Nucleus accumbens (tissue), 56 donors: ENCODE measurements around the gene GPATCH2L.

Experiments
- DNase-seq, 56 donors: peaks; one replicate each; lab custom pipeline; 2025; lab: John Stamatoyannopoulos, UW

Gene GPATCH2L

GRCh38 chr14:76195003-76195402 lies 43.3 kb downstream of the GPATCH2L start:
- no peak for DNase-seq

GRCh38 chr14:76196980-76197695 lies 45.4 kb downstream of the GPATCH2L start:
- DNase-seq: no peak

GRCh38 chr14:76201162-76201561 lies 49.4 kb downstream of the GPATCH2L start:
- DNase-seq: no peak

GRCh38 chr14:76203086-76204001 lies 51.6 kb downstream of the GPATCH2L start:
- DNase-seq: no peak

GRCh38 chr14:76204461-76205230 lies 52.9 kb downstream of the GPATCH2L start:
- no peak for DNase-seq

- no peak for DNase-seq
These were observed 54.0 kb downstream of the GPATCH2L start for GRCh38 chr14:76205708-76206107.

GRCh38 chr14:76208340-76208739 lies 56.6 kb downstream of the GPATCH2L start:
- DNase-seq: no peak

GRCh38 chr14:76212242-76212641 lies 60.5 kb downstream of the GPATCH2L start:
- no peak for DNase-seq

- no peak for DNase-seq
These were observed 65.5 kb downstream of the GPATCH2L start for GRCh38 chr14:76217179-76217578.

GRCh38 chr14:76218662-76219061 lies 66.9 kb downstream of the GPATCH2L start:
- DNase-seq: no peak

GRCh38 chr14:76219873-76220272 lies 68.2 kb downstream of the GPATCH2L start:
- DNase-seq: no peak

GRCh38 chr14:76227450-76228050 lies 75.8 kb downstream of the GPATCH2L start:
- no peak for DNase-seq

GRCh38 chr14:76228138-76228537 lies 76.4 kb downstream of the GPATCH2L start:
- no peak for DNase-seq

- DNase-seq: no peak
These were observed 81.1 kb downstream of the GPATCH2L start for GRCh38 chr14:76232800-76233199.

GRCh38 chr14:76235628-76236027 lies 83.9 kb downstream of the GPATCH2L start:
- no peak for DNase-seq

GRCh38 chr14:76236172-76237130 lies 84.7 kb downstream of the GPATCH2L start:
- no peak for DNase-seq

GRCh38 chr14:76237349-76237990 lies 85.7 kb downstream of the GPATCH2L start:
- no peak for DNase-seq

- DNase-seq: no peak
These were observed 93.4 kb downstream of the GPATCH2L start for GRCh38 chr14:76245097-76245496.

- no peak for DNase-seq
These were observed 98.6 kb downstream of the GPATCH2L start for GRCh38 chr14:76250302-76250701.
